CD8-positive, alpha-beta memory T cell (primary cell): Measurements from ENCODE around the gene TBC1D7. TPM values are rescaled to one million over a fixed set of nuclear protein-coding genes. Genes with fewer than 3 reads are reported as not detected.
A peak's percentile ranks its signal among the peaks of the same experiment; 100 is the strongest.

Source experiments
- CTCF ChIA-PET: fragments of 350-600 bp; sonication (Branson Sonifier 250); formaldehyde crosslinking; loops from one replicate; lab custom pipeline; 2021; ENCODE audit warnings: antibody characterized with exemption; lab: Charles Lee
- POLR2A ChIA-PET: fragments of 350-600 bp; sonication (Branson Sonifier 250); formaldehyde crosslinking; loops from one replicate; lab custom pipeline; 2021; ENCODE audit warnings: antibody characterized with exemption; lab: Charles Lee
- DNase-seq, 5 donors: peaks; one replicate each; pipeline versions ENCODE4 v3.0.0 to v3.0.0-alpha.2; 2020 to 2022; ENCODE audit warnings: mixed read lengths in 1 of 5
- H3K27ac ChIP-seq: one replicate; pipeline ENCODE4 v1.7.0; 2013; ENCODE audit warnings: low read depth, mild to moderate bottlenecking, low read length, moderate library complexity
- H3K27me3 ChIP-seq: 2 replicates; pipeline ENCODE4 v1.7.0; 2013; ENCODE audit warnings: low read length, mild to moderate bottlenecking; ENCODE audit not compliant: insufficient read depth, poor library complexity, severe bottlenecking
- H3K36me3 ChIP-seq: 2 replicates; pipeline ENCODE4 v1.7.0; 2013; ENCODE audit warnings: mild to moderate bottlenecking, low read length, moderate library complexity; ENCODE audit not compliant: insufficient read depth
- H3K4me1 ChIP-seq: 2 replicates; pipeline ENCODE4 v1.7.0; 2013; ENCODE audit warnings: mild to moderate bottlenecking, low read length, moderate library complexity; ENCODE audit not compliant: insufficient read depth
- H3K4me3 ChIP-seq: 2 replicates; pipeline ENCODE4 v1.7.0; 2013; ENCODE audit warnings: mild to moderate bottlenecking, low read length
- H3K9me3 ChIP-seq: 2 replicates; pipeline ENCODE4 v1.7.0; 2013; ENCODE audit warnings: mild to moderate bottlenecking, low read length
- H3K27ac Mint-ChIP-seq, 8 donors: one replicate each; pipeline ENCODE4 v1.8.0; 2020 to 2021; ENCODE audit warnings: mixed read lengths in 8 of 8, mild to moderate bottlenecking in 6 of 8, inconsistent platforms in 3 of 8, moderate library complexity in 3 of 8
- H3K27me3 Mint-ChIP-seq, 2 donors: one replicate each; pipeline ENCODE4 v1.8.0; 2020 to 2021; ENCODE audit warnings: mixed read lengths in 2 of 2, mild to moderate bottlenecking in 1 of 2, moderate library complexity in 1 of 2
- H3K36me3 Mint-ChIP-seq, 3 donors: one replicate each; pipeline ENCODE4 v1.8.0; 2020 to 2021; ENCODE audit warnings: mixed read lengths in 3 of 3, inconsistent platforms in 1 of 3, mild to moderate bottlenecking in 1 of 3
- H3K4me1 Mint-ChIP-seq, 3 donors: one replicate each; pipeline ENCODE4 v1.8.0; 2020 to 2021; ENCODE audit warnings: mixed read lengths in 3 of 3, inconsistent platforms in 1 of 3, mild to moderate bottlenecking in 1 of 3
- H3K4me3 Mint-ChIP-seq, 7 donors: one replicate each; pipeline ENCODE4 v1.8.0; 2020 to 2021; ENCODE audit warnings: mixed read lengths in 7 of 7, mild to moderate bottlenecking in 6 of 7, moderate library complexity in 4 of 7, inconsistent platforms in 2 of 7
- H3K9me3 Mint-ChIP-seq, 5 donors: one replicate each; pipeline ENCODE4 v1.8.0; 2020 to 2022; ENCODE audit warnings: mixed read lengths in 5 of 5, mild to moderate bottlenecking in 3 of 5, moderate library complexity in 2 of 5, inconsistent platforms in 1 of 5
- polyA plus RNA-seq: library from polyadenylated mRNA; unstranded; fragments of 300-500 nt; fragmentation: Illumina TruSeq; gene quantifications from one replicate; pipeline ENCODE4 v1.2.3, GENCODE V29; 2021
- total RNA-seq, 2 experiments: library from RNA; stranded (reverse); gene quantifications; one replicate each; pipeline ENCODE4 v1.2.3, GENCODE V29; 2021

Gene TBC1D7
- total and polyA plus RNA-seq, 3 experiments from 2014 or later = 14.9 to 23.2 (median 21.8) TPM

DNA sequence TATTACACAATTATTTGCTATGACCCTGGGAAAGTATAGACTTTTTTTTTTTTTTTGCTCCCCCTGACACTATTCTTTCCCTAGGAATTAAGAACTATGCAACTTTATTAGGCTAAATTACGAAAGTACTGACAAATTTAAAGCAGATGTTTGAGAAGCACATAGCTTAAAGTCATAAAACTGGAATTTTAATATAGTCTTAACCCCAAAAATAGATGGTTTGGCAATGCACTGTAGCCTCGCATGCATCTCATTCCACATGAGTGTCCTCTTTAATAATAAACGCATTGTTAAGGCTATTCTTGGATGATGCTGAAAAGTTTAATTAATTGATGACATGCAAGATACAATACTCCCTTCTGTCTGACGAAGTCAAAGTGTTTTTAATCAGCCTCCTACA lies 49.3 kb downstream of the TBC1D7 start:
- Histone ChIP-seq H3K4me3 (no peak overlapping the region), H3K27ac (no peak overlapping the region), H3K27me3 (no peaks in the 10 kb centered on the region), H3K36me3 (no peaks in the 10 kb centered on the region), H3K9me3 (no peaks in the 10 kb centered on the region), H3K4me1 (peaks cover 5% of the 10 kb centered on the region)
- DNase-seq = no peak
- Mint-ChIP-seq H3K4me1 (peaks cover 8 to 13% (median 12%) of the 10 kb centered on the region in 3 donors), H3K27ac (no peak overlapping the region), H3K36me3 (peaks cover 0 to 2% (median 0%) of the 10 kb centered on the region in 3 donors), H3K4me3 (no peak overlapping the region), H3K27me3 (no peaks in the 10 kb centered on the region), H3K9me3 (no peaks in the 10 kb centered on the region)
- ChIA-PET CTCF (no interaction called here), POLR2A (no interaction called here)

- H3K4me3 ChIP-seq = no peak overlapping the region
- H3K27ac ChIP-seq = no peak overlapping the region
- Mint-ChIP-seq H3K9me3 (no peaks in the 10 kb centered on the region), H3K27me3 (peaks cover 0 to 4% of the 10 kb centered on the region in 2 donors), H3K4me3 (no peak overlapping the region), H3K36me3 (no peaks in the 10 kb centered on the region), H3K27ac (no peak overlapping the region), H3K4me1 (peaks cover 15 to 21% (median 20%) of the 10 kb centered on the region in 3 donors)
- H3K4me1 ChIP-seq = peaks cover 11% of the 10 kb centered on the region
- no peaks in the 10 kb centered on the region for H3K9me3 ChIP-seq
- ChIA-PET CTCF (no interaction called here), POLR2A (interaction anchor here (0.7 kb wide), 1 partner anchor 94 kb away, joined by 3 read pairs; no protein-coding TSS in a partner anchor)
- DNase-seq = no peak
- no peaks in the 10 kb centered on the region for H3K36me3 ChIP-seq
- H3K27me3 ChIP-seq = no peaks in the 10 kb centered on the region
Measured at GRCh38 chr6:13278164-13278563, 50.2 kb downstream of the TBC1D7 start.

GRCh38 chr6:13277231-13277630 lies 51.1 kb downstream of the TBC1D7 start:
- Histone ChIP-seq H3K27me3 (no peaks in the 10 kb centered on the region), H3K4me1 (peaks cover 15% of the 10 kb centered on the region), H3K9me3 (no peaks in the 10 kb centered on the region), H3K27ac (no peak overlapping the region), H3K4me3 (no peak overlapping the region), H3K36me3 (no peaks in the 10 kb centered on the region)
- Mint-ChIP-seq H3K9me3 (no peaks in the 10 kb centered on the region), H3K36me3 (no peaks in the 10 kb centered on the region), H3K27me3 (peaks cover under 1 to 4% of the 10 kb centered on the region in 2 donors), H3K27ac (no peak overlapping the region), H3K4me1 (peaks cover 15 to 24% (median 22%) of the 10 kb centered on the region in 3 donors), H3K4me3 (no peak overlapping the region)
- CTCF ChIA-PET = no interaction called here
- POLR2A ChIA-PET = no interaction called here
- no peak for DNase-seq

DNA sequence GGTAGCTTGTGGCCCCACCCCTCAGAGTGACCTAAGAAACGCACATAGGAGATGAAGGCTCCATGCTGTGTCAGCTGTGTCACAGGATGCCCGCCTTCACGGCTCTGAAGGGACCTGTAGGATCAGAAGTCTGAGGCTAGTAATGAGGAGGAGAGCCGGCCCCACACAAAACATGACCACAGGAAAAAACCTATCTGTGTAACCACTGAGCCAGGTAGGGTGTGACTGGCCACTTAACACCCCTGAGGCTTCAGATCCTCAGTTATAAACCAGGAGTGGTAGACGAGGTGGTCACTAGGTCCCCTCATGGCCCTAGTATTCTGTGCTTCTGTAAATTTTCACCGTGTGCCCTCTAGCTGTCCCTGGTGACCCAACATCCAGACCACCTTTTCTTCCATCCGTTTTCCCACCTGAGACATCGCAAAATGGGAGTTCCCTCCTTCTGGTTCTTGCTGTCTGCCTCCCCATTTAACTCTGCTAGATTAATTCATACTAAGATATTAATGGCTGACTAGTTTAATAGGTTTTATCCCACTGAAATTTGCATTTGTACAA lies 52.8 kb downstream of the TBC1D7 start:
- ChIA-PET CTCF (interaction anchor here (1.0 kb wide), 1 partner anchor 15 kb away, joined by 3 read pairs; no protein-coding TSS in a partner anchor), POLR2A (no interaction called here)
- no peaks in the 10 kb centered on the region for H3K36me3 ChIP-seq
- H3K9me3 Mint-ChIP-seq = no peaks in the 10 kb centered on the region
- no peak for DNase-seq
- H3K4me1 Mint-ChIP-seq = peaks cover 15 to 24% (median 22%) of the 10 kb centered on the region in 3 donors
- peak overlapping the region in 1 of 7 donors; percentile 40 for H3K4me3 Mint-ChIP-seq
- peak overlapping the region; percentile 62 for H3K27ac ChIP-seq
- H3K27me3 ChIP-seq = no peaks in the 10 kb centered on the region
- no peak overlapping the region for H3K4me3 ChIP-seq
- H3K27ac Mint-ChIP-seq = peak overlapping the region in 2 of 8 donors; percentile 30 to 37
- H3K4me1 ChIP-seq = peaks cover 15% of the 10 kb centered on the region
- no peaks in the 10 kb centered on the region for H3K36me3 Mint-ChIP-seq
- no peaks in the 10 kb centered on the region for H3K9me3 ChIP-seq
- H3K27me3 Mint-ChIP-seq = peaks cover 3 to 4% of the 10 kb centered on the region in 2 donors

- peaks cover 15 to 24% (median 22%) of the 10 kb centered on the region in 3 donors for H3K4me1 Mint-ChIP-seq
- H3K4me3 Mint-ChIP-seq = peak overlapping the region in 3 of 7 donors; percentile 23 to 40 (median 33)
- H3K27ac Mint-ChIP-seq = peak overlapping the region in 2 of 8 donors; percentile 58 to 89
- Histone ChIP-seq H3K4me3 (no peak overlapping the region), H3K36me3 (no peaks in the 10 kb centered on the region), H3K4me1 (peaks cover 15% of the 10 kb centered on the region), H3K27me3 (no peaks in the 10 kb centered on the region), H3K9me3 (no peaks in the 10 kb centered on the region), H3K27ac (peak overlapping the region; percentile 62)
- CTCF ChIA-PET = interaction anchor here (1.0 kb wide), 1 partner anchor 14 kb away, joined by 3 read pairs; no protein-coding TSS in a partner anchor
- POLR2A ChIA-PET = no interaction called here
- DNase-seq = no peak
- no peaks in the 10 kb centered on the region for H3K36me3 Mint-ChIP-seq
- H3K9me3 Mint-ChIP-seq = no peaks in the 10 kb centered on the region
- peaks cover 3 to 4% of the 10 kb centered on the region in 2 donors for H3K27me3 Mint-ChIP-seq
Measured at GRCh38 chr6:13274707-13275434, 53.5 kb downstream of the TBC1D7 start.

DNA sequence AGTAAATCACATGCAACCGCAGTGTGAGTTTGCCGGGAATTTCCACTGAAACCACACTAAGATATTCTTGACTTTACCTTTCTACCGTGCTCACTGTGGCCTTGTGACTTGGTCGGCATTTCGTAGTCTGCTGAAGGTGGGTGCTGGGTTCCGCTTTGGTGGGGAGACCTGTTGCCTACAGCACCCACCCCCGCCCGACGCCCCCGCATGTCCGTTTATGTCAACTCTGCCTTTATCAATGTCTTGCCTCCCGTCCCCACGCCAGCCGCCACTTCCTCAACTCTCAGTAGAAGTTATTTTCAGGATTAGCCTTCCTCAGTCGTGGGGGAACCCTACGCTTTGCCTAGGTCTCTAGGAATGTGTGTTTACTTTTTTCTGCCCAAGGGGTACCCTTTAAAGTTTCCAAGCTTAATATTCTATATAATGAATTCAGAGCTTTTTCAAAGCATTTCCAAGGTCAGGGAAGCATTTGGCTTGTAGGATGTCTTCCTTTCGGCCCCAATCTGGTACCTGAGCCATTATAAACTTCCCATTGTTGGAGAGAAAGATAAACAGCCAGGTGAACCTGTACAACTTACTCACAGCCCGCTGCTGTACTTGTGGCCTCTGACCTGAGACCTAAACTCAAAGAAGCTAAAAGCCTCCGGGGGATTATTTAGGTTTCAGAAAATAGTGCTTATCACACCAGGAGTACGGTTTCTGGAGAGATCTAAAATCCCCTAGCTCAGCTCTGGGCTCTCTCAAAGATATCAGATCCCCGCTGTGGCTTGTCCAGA lies 54.2 kb downstream of the TBC1D7 start:
- Histone ChIP-seq H3K4me3 (no peak overlapping the region), H3K27ac (peak overlapping the region; percentile 62), H3K36me3 (no peaks in the 10 kb centered on the region), H3K27me3 (no peaks in the 10 kb centered on the region), H3K9me3 (no peaks in the 10 kb centered on the region), H3K4me1 (peaks cover 15% of the 10 kb centered on the region)
- peak overlapping the region; percentile 0 to 91 (median 73) for H3K27ac Mint-ChIP-seq
- peak; percentile 27 to 60 (median 50) for DNase-seq
- peaks cover 15 to 24% (median 22%) of the 10 kb centered on the region in 3 donors for H3K4me1 Mint-ChIP-seq
- no peaks in the 10 kb centered on the region for H3K9me3 Mint-ChIP-seq
- peak overlapping the region in 6 of 7 donors; percentile 71 to 92 (median 79) for H3K4me3 Mint-ChIP-seq
- H3K36me3 Mint-ChIP-seq = no peaks in the 10 kb centered on the region
- ChIA-PET POLR2A (no interaction called here), CTCF (interaction anchor here (1.0 kb wide), 1 partner anchor 14 kb away, joined by 3 read pairs; no protein-coding TSS in a partner anchor)
- peaks cover 3 to 4% of the 10 kb centered on the region in 2 donors for H3K27me3 Mint-ChIP-seq

GRCh38 chr6:13273202-13273930 lies 55.0 kb downstream of the TBC1D7 start:
- peaks cover 15% of the 10 kb centered on the region for H3K4me1 ChIP-seq
- H3K4me3 ChIP-seq = no peak overlapping the region
- peak overlapping the region; percentile 58 for H3K27ac ChIP-seq
- no peaks in the 10 kb centered on the region for H3K27me3 ChIP-seq
- CTCF ChIA-PET = no interaction called here
- Mint-ChIP-seq H3K4me1 (peaks cover 15 to 24% (median 22%) of the 10 kb centered on the region in 3 donors), H3K4me3 (peak overlapping the region; percentile 11 to 92 (median 77)), H3K27me3 (peaks cover 3 to 4% of the 10 kb centered on the region in 2 donors), H3K27ac (peak overlapping the region in 3 of 8 donors; percentile 0 to 54 (median 41)), H3K9me3 (no peaks in the 10 kb centered on the region), H3K36me3 (no peaks in the 10 kb centered on the region)
- DNase-seq = no peak
- POLR2A ChIA-PET = no interaction called here
- no peaks in the 10 kb centered on the region for H3K36me3 ChIP-seq
- no peaks in the 10 kb centered on the region for H3K9me3 ChIP-seq
